ENCODE data around the gene ASB11.
"Not testable (repeated sequence)": the region's sequence is repeated elsewhere in the genome, so short reads cannot be mapped to it uniquely, and the experiment has no call there.

Gene ASB11

DNA sequence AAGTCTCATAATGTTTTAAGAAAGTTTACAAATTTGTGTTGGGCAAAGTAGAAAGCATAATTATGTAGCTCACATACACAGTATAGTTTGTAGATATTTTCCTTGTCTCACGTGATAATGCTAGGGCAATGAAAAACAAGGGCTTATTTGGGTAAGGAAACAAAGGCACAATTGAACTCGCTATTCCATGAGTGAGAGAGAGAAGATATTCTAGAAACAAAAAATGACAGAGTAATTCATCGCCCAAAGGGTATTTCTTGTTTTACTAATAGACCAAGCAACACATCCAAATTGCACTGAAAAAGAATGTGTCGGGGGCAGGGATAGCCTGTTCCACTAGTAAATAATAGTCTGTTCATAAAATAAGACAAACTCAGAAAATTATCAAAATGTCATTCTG lies 3.6 kb upstream of the ASB11 start:
- DNase-seq (ENCODE audit: low read depth): no peak
- no peak for TF ChIP-seq CTCF (IDR thresholded peaks at IDR 0.05; ENCODE audit: control insufficient read depth, insufficient read depth, low read depth, low read length, missing control alignments)
- no peak overlapping the region for H3K4me3 ChIP-seq (ENCODE audit: control insufficient read depth, low read depth, low read length)

- H3K4me3 ChIP-seq (ENCODE audit: control insufficient read depth, low read depth, low read length): no peak overlapping the region
- TF ChIP-seq CTCF (IDR thresholded peaks at IDR 0.05; ENCODE audit: control insufficient read depth, insufficient read depth, low read depth, low read length, missing control alignments): no peak
- DNase-seq (ENCODE audit: low read depth): no peak
Observed at GRCh38 chrX:15314472-15314871, 968 bp downstream of the ASB11 start.

DNA sequence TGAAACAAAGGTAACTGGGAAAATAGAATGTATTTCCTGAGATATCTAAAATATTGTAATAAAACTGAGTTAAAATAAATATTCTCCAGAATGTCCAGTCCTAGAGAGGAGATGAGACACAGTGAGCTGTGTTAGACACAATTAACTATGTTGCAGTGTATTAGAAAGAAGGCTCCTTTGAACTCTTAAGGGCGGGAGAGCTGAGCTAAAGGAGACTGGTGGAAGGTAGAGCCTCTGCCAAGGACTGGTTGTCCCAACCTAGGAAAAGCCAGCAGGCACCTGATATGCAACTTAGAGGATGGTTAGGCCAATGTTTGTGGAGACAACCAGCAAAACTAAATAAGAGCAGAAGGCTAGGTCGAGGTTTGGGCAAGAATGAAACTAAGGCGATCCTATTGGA lies 4.3 kb downstream of the ASB11 start:
- no peak for TF ChIP-seq CTCF (IDR thresholded peaks at IDR 0.05; ENCODE audit: control insufficient read depth, insufficient read depth, low read depth, low read length, missing control alignments)
- H3K4me3 ChIP-seq (ENCODE audit: control insufficient read depth, low read depth, low read length): no peak overlapping the region
- DNase-seq (ENCODE audit: low read depth): no peak

DNA sequence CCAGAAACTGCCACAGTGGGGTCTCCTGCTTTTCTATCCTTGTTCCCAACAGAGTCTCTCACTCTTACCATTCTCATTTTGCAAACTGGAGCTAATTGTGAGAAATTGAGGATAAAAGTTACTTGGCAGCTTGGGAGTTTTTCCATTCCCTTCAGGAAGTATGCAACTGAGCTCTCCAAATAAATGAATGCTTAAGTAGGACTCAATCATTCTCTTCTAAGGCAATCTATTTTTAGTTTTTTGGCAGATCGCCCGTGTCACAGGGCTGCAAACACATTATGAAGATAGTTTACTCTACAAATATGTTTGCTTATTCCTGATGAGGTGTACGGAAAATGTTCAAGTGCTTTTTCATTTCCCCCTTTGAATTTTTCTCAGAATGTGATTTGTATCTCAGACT lies 5.3 kb downstream of the ASB11 start:
- TF ChIP-seq CTCF (IDR thresholded peaks at IDR 0.05; ENCODE audit: control insufficient read depth, insufficient read depth, low read depth, low read length, missing control alignments): no peak
- DNase-seq (ENCODE audit: low read depth): no peak
- H3K4me3 ChIP-seq (ENCODE audit: control insufficient read depth, low read depth, low read length): no peak overlapping the region

- H3K4me3 ChIP-seq (ENCODE audit: control insufficient read depth, low read depth, low read length); DNase-seq (ENCODE audit: low read depth): not testable (repeated sequence)
Observed at GRCh38 chrX:15305899-15306298, 9.5 kb downstream of the ASB11 start.

GRCh38 chrX:15301924-15302323 lies 13.5 kb downstream of the ASB11 start:
- H3K4me3 ChIP-seq (ENCODE audit: control insufficient read depth, low read depth, low read length): no peak overlapping the region
- no peak for TF ChIP-seq CTCF (IDR thresholded peaks at IDR 0.05; ENCODE audit: control insufficient read depth, insufficient read depth, low read depth, low read length, missing control alignments)
- peak; percentile 24 for DNase-seq (ENCODE audit: low read depth)

- peak; percentile 44 for TF ChIP-seq CTCF (IDR thresholded peaks at IDR 0.05; ENCODE audit: control insufficient read depth, insufficient read depth, low read depth, low read length, missing control alignments)
- no peak for DNase-seq (ENCODE audit: low read depth)
Observed at GRCh38 chrX:15299941-15300851, 15.2 kb downstream of the ASB11 start.

More at GRCh38 chrX:15299941-15300851, 15.2 kb downstream of the ASB11 start:
- no peak overlapping the region for H3K4me3 ChIP-seq (ENCODE audit: control insufficient read depth, low read depth, low read length)

Data from AG09309 (cell line).